Testis (tissue), 3 donors: ENCODE results near the gene U2AF1. TPM values are rescaled to one million over a fixed set of nuclear protein-coding genes. Genes with fewer than 3 reads are reported as not detected.
"Not testable (repeated sequence)": the region's sequence is repeated elsewhere in the genome, so short reads cannot be mapped to it uniquely, and the experiment has no call there.

Experiments
- DNase-seq: peaks from one replicate; pipeline ENCODE4 v3.0.0-alpha.2; 2019
- H3K27ac ChIP-seq, 2 donors: fragments of 200-600 bp; sonication (generic); one replicate each; pipeline ENCODE4 v1.5.1; 2019
- H3K27me3 ChIP-seq: fragments of 200-600 bp; sonication (generic); one replicate; pipeline ENCODE4 v1.5.1; 2019
- H3K36me3 ChIP-seq: fragments of 200-600 bp; sonication (generic); one replicate; pipeline ENCODE4 v1.5.1; 2017; ENCODE audit warnings: low read depth; ENCODE audit errors: missing control alignments
- H3K4me1 ChIP-seq: fragments of 200-600 bp; sonication (generic); one replicate; pipeline ENCODE4 v1.5.1; 2019
- H3K4me3 ChIP-seq, 2 donors: fragments of 200-600 bp; sonication (generic); one replicate each; pipeline ENCODE4 v1.5.1; 2017 to 2019
- H3K9me3 ChIP-seq: fragments of 200-600 bp; sonication (generic); one replicate; pipeline ENCODE4 v1.5.1; 2017
- WGBS, 2 donors: methylation state at CpG; one replicate each; pipeline ENCODE4 v1.1.5; 2018; 5-methylcytosine and 5-hydroxymethylcytosine counted together
- intact Hi-C: fragments of 100-400 bp; cut with DNase I; formaldehyde crosslinking; loops from one replicate; pipeline ENCODE4 v1.15.1; 2023; ENCODE audit warnings: low total_unique reads
- polyA plus RNA-seq: library from polyadenylated mRNA; stranded (reverse); fragments of 350-450 nt; fragmentation: Illumina TruSeq; extraction: RNeasy Lipid Tissue Mini Kit (QIAGEN cat#74804); gene quantifications from one replicate; pipeline ENCODE4 v1.2.3, GENCODE V29; 2014; ENCODE audit warnings: low read depth, low replicate concordance; ENCODE audit not compliant: insufficient read depth
- total RNA-seq, 2 donors: library from RNA; depleted of rRNA; stranded (reverse); fragments of >200 nt; gene quantifications; one replicate each; pipeline ENCODE4 v1.2.3, GENCODE V29; 2016

The U2AF1 gene
- total and polyA plus RNA-seq, 3 donors from 2014 or later: 57.2 to 106 (median 84.3) TPM

GRCh38 chr21:43045876-43046821, 61.2 kb downstream of the U2AF1 start:
- H3K9me3 ChIP-seq, DNase-seq, H3K36me3 ChIP-seq, H3K4me1 ChIP-seq, H3K27me3 ChIP-seq, H3K27ac ChIP-seq, intact Hi-C loops, H3K4me3 ChIP-seq: not testable (repeated sequence)
- 63 to 73% methylated on average over 3 to 9 of the region's 21 CpGs for whole genome bisulfite sequencing, 2 donors

GRCh38 chr21:43045165-43045875, 62.0 kb downstream of the U2AF1 start:
- H3K4me1 ChIP-seq, H3K4me3 ChIP-seq, H3K36me3 ChIP-seq, intact Hi-C loops, H3K27me3 ChIP-seq, DNase-seq, H3K9me3 ChIP-seq, H3K27ac ChIP-seq: not testable (repeated sequence)
- 73% methylated on average over 6 of the region's 17 CpGs; no CpG with 5 or more reads in 1 of the 2 donors for WGBS, 2 donors

- WGBS, 2 donors: 77% methylated on average over 5 of the region's 14 CpGs; no CpG with 5 or more reads in 1 of the 2 donors
- H3K27ac ChIP-seq, H3K27me3 ChIP-seq, H3K36me3 ChIP-seq, intact Hi-C loops, H3K4me1 ChIP-seq, DNase-seq, H3K4me3 ChIP-seq, H3K9me3 ChIP-seq: not testable (repeated sequence)
These were observed 62.8 kb downstream of the U2AF1 start for GRCh38 chr21:43044547-43044946.

- H3K36me3 ChIP-seq, H3K27me3 ChIP-seq, H3K9me3 ChIP-seq, H3K4me3 ChIP-seq, H3K4me1 ChIP-seq, DNase-seq, intact Hi-C loops, H3K27ac ChIP-seq: not testable (repeated sequence)
- 90% methylated on average over 4 of the region's 14 CpGs; no CpG with 5 or more reads in 1 of the 2 donors for WGBS, 2 donors
These were observed 64.1 kb downstream of the U2AF1 start for GRCh38 chr21:43043291-43043690.

Other genes with a start within 250 kb of the U2AF1 start
- gene WDR4, start 228.0 kb downstream of the U2AF1 start, total RNA-seq: 10 to 100 TPM; 24.8 to 24.9 TPM
- 14.2 TPM for gene WDR4, start 228.0 kb downstream of the U2AF1 start, polyA plus RNA-seq
- 10 to 100 TPM; 37.8 to 53.3 TPM for gene NDUFV3, start 214.3 kb downstream of the U2AF1 start, total RNA-seq
- 35.2 TPM for gene NDUFV3, start 214.3 kb downstream of the U2AF1 start, polyA plus RNA-seq
- under 1 TPM; 0.25 to 0.47 TPM for gene ERVH48-1, start 181.9 kb downstream of the U2AF1 start, total RNA-seq
- gene ERVH48-1, start 181.9 kb downstream of the U2AF1 start, polyA plus RNA-seq: 0.24 TPM
- gene PKNOX1, start 133.0 kb downstream of the U2AF1 start, total RNA-seq: 10 to 100 TPM; 22.1 to 38.8 TPM
- gene PKNOX1, start 133.0 kb downstream of the U2AF1 start, polyA plus RNA-seq: 82.5 TPM
- gene CBS, start 31.7 kb downstream of the U2AF1 start, total RNA-seq: 10 to 100 TPM in 1 of 2 donors, 1 to 10 TPM in 1; 8.0 to 37.2 TPM
- gene CBS, start 31.7 kb downstream of the U2AF1 start, polyA plus RNA-seq: 5.4 TPM
- gene CRYAA, start 61.4 kb upstream of the U2AF1 start, total RNA-seq: under 1 TPM in 1 of 2 donors, not detected in 1; 0.31 TPM
- gene CRYAA, start 61.4 kb upstream of the U2AF1 start, polyA plus RNA-seq: not detected